Hypothalamus (tissue), 51 donors: ENCODE data around the gene ADARB2.
"Not testable (repeated sequence)": the region's sequence is repeated elsewhere in the genome, so short reads cannot be mapped to it uniquely, and the experiment has no call there.

Source experiments
- DNase-seq, 51 donors: peaks; one replicate each; lab custom pipeline; 2025; lab: John Stamatoyannopoulos, UW

ADARB2 gene

DNA sequence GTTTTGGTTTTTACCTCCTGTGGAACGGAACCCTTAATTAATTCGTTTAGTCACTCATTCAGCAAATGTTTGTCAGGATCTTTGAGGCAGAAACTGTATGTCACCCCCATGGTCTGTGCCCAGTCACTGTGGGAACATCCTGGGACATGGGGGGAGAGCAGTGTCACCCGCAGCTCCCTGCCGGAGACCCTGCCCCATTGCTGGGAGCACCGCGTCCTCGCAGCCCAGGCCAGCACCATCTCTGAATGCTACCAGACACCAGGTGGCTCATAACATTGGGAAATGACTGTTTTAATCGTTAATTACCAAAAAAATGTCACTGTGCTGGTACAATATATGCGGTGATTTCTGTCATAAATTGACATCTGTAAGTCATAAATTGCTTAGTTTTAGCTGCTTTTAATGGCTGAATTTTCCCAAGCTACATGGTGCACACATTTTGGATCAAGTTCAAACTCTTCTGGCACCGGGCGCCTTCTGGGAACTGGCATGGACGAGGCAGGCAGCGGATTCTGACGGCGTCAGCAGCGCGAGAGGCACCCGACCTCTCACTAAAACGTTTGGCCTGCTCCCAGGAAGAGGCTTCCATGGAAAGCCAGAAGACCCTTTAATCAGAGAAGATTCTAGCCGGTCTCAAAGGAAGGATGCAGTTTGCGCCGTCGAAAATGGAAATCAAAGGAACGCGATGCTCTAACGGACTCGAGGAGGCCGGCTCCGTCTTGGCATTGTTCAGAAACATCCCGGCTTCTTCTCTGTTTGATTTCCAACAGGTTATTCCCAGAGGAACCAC is 184.2 kb downstream of the ADARB2 start:
- DNase-seq, result no peak

DNA sequence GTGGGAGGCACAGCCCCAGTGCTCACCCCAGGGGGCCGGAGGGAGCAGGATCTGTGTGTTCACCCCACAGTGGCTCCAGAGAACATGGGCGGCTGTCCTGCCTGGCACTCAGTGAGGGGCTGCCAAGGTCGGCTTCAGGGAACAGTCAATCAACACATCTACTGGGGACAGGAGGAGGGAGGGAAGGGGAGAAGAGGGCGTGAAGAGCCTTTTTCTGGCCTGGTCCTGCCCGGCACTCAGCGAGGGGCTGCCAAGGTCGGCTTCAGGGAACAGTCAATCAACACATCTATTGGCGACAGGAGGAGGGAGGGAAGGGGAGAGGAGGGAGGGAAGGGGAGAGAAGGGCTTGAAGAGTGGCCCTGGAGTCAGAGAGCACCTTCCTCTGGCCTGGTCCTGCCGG is 184.9 kb downstream of the ADARB2 start:
- no peak for DNase-seq

DNA sequence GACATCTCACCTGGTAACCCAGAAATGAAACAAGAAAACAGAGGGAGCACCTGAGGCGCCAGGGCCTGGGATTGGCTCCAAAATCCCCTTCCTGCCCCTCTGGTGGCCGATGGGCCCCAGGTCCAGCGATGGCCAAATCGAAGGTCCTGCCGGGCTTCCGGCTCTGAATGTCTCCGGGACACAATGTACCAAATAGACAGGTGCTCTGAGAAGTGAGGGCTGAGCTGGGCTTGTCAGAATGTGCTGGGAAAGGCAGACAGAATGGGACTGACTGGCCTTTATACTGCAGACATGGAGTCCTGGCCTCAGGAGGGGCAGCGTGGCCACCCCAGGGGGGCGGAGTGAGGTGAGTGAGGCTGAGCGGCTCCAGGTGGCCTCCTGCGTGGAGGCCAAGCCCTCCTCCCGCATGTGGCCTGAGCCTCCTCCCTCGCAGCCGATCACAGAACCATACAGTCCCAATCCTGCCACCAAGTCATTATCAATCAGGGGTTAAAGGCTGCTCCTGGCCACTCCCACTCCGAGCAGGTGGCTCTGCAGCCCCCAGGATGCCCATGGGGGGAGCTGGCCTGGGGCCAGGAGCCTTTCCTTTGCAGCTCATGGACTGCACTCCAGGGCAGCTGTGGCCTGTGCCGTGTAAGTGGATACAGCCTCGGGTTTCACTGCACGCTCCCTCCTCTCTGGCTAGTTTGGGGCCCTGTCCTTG is 185.5 kb downstream of the ADARB2 start:
- no peak for DNase-seq

DNA sequence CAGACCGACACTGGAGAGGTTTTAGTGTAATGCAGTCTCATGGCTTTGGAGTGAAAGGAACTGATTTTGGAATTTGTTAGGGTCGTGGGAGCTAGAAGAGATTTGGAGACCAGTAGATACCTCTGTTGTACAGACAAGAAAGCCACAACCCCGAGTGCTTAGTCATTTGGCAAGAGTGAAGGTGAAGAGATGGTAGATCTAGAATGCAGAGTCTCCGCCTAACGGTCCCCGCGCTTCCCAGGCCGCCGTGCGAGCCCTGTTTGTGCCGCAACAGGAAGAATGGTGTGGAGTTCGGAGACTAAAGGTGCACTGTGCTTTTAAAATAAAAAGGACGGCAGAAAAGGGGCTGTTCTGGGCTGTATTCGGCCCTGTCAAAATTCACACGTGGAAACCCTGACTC is 186.7 kb downstream of the ADARB2 start:
- no peak for DNase-seq

DNA sequence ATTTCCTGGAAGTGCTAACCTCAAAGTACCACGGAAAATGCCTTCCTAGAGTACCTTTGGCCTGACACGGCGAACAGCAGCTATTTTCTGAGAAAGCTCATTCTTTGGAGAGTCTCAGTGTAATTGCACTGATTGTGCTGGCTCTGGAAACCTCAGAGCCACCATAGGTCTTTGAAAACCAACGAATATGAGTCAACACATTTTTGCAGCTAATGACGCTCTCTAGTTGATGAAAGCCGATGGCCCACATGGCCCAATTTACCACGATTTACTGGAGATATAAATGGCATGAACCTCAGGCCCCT is 187.1 kb downstream of the ADARB2 start:
- DNase-seq, result no peak

DNA sequence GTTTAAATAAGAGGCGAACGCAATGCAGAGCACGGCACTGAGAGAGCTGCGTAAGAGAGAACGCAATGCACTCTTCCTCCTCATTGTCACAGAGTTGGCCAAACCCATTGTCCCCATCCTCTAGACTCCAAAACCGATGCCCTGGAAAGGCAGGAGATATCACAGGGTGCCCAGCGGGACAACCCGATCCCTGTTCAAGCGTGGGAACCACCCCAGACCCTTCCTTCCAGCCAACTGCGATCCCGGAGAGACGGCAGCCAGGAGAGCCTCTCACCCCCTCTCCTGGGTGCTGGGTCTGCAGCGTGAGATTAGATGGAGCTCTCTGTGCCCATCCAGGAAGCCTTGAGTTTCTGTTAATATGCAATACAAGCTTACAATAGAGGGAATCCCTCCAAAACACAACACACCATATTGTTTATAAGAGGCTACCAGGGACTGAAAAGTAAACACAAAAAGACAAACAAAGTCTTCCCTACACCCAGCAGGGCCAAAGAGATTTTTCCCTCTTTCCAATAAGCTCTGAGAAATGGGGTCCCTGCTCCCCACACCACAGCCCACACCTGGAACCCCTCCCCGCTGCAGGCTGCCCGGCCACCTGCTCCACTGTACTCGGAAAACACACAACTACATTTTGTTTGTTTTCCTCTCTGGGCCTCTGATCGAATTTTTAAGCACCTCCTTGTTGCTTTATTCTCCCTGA is 187.6 kb downstream of the ADARB2 start:
- DNase-seq, result no peak

DNA sequence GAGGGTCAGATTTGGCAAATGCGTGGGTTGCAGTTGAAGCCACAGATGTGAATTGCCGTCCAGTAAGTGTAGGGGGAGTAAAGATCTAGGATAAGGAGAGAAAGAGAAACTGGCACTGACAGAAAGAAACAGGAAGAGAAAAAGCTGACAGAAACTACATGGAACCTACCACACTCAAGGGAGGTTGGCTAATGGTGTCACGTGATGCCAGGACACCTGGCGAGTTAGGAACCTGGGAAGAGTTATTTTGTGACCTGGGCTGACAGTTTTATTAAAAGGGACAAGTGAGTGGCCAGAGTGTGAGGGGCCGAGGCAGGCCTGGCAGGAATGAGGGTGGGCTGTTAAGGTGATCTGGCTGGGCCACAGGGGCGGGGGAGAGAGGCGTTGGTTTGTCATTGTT is 188.7 kb downstream of the ADARB2 start:
- DNase-seq, result no peak

DNA sequence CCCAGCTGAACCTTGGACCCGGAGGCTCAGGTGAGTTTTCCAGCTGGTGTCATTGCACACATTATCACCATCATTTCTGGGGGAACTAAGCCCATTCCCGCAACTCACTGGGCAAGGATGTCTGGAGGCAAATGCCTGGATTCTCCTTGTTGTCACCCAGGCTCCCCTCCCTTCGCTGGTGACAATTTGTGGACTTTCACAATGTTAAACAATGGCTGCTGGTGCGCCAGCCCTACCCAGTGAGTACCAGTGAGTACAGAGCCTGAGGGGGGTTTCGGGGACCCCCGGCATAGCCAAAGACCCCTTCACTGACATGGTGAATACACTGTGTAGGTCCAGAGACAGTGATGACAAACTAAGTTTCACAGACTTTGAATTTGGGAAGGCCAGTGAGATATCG is 189.2 kb downstream of the ADARB2 start:
- no peak for DNase-seq

DNA sequence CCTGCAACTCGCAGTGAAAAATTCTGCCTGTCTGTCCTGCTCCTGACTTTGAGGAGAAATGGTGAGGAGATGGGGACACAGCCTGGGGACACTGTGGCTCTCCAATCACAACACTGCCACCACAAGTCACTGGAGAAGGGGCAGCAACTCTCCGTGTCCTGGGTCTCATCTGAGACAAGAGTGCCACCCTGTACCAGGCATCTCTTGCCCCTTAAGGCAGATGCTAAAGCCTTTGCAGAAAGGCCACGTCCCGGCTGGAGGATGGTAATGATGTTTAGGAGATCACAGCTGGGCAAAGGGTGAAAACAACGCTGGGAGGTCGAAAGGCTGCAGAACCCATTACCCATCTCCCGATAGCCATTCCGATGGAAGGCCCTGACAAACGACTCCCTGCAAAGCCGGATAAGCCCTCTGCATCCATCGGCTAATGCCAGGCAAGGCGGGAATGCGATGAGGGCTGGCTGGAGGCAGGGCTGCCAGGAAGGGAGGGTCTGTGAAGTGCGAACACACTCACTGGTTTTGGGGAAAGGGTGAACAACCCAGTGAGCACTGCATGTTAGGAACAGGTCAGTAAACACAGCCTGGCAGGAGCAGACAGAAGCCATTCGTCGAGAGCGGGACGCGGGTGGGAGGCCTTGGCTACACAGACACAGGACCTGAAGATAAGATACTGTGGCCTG is 190.8 kb downstream of the ADARB2 start:
- DNase-seq, result peak in 4 of 51 donors; percentile 15 to 71 (median 38)

DNA sequence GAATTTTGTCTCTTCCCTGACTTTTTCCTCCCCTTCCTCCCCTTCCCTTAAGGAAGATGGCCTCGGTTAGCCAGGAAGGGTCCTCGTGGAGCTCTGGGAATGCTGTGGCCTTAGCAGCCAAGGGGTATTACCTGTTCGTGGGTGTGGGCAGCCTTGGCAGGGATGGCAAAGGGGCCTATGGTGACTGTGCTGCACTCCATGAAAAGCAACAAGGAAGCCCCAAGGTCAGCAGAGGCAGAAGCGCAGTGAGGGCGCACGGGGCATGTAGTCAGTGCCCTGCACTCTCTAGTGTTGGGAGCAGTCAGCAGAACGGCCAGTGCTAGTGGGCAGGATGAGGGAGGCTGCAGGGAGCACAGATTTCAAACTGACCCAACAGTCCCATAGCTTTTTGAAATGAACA is 191.8 kb downstream of the ADARB2 start:
- no peak for DNase-seq

DNA sequence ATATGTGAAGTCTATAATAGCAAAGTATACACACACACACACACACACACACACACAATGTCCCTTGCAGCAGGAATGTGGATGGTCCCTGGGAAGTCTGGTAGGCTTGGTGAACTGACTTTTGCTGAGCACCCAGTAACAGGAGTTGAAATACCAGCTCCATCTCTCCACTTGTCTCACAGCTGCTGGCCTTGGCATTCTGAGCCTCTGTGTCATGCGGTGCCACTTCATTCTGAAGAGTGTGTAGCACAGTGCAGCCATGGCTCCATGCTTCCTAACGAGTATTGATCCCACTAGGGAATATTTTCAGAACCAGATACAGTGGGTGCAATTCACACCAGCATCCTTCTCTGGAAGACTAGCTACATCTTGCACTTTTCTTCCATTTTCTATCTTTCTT is 192.4 kb downstream of the ADARB2 start:
- DNase-seq, result peak in 5 of 51 donors; percentile 24 to 44 (median 28)

DNA sequence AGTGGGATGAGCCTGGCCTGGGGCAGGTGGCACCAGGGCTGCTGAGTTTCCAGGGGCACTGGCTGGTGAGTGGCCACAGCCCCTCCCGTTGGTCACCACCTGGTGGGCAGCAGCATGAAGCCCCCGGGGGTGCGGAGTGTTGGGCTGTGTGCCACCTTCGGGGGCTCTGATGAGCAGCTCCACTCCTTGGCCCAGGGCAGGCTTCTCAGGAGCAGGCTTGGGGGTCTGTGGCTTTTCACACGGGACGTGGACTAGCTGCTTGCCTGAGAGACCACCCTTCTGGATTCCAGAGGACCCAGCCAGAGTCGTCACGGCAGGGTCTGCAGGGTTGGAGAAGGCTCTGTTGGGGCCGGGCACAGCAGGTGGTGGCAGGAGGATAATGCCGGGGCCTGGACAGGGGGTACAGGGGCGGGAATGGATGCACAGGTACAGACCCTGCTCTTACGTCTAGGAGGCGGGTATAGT is 193.1 kb downstream of the ADARB2 start:
- no peak for DNase-seq

DNA sequence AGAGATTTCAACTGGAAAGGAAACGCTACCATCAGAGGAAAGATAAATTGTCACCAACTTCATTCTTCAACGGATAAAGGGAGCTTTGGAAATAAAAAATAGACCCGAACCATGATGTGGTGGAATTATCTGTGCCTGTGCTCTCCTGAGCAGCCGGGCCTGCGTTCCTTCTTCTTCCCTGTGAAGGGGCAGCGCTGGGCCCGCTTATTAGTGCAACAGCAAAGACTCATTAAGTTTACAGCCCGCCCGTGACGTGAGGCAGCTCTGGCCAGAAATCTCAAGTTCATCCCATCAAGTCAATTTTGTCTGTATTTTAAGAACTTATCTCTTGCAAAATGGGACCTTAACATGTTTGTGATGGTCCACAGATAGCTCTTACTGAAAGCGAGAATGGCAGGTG is 193.7 kb downstream of the ADARB2 start:
- no peak for DNase-seq

DNA sequence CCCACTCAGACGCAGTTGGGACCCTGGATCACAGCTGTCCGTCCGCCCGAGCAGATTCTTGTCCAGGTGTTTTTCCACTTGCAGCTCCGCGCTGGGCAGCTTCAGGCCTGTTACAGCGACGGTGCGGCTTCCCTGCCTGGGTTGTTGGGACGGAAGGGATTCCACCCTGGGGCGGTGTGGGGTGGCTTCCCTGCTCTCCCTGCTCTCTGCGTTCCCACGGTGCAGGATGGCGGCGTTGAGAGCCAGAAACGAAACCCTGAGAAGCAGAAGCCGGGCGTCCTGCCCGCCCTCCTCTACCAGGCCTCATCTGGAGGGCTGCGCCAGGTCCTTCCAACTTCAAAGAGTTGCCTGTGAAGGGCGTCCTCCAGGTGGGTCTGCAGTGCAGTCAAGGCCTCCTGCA is 194.4 kb downstream of the ADARB2 start:
- DNase-seq, result no peak

DNA sequence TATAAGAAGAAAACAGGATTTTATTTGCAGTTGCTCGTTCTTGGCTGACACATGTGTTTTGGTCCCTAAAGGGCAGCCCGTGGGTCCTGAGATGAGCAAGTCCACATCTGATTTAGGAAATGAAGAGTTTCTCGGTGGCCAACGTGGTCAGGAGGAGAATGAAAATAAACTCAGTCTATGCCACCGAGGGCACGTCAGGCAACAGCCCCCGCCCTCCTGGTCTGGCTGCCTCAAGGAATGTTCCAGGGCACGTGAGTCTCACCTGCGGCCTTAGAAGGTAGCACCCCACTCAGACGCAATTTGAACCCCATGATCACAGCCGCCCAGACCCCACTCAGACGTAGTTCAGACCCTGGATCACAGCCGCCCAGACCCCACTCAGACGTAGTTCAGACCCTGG is 197.2 kb downstream of the ADARB2 start:
- no peak for DNase-seq

DNA sequence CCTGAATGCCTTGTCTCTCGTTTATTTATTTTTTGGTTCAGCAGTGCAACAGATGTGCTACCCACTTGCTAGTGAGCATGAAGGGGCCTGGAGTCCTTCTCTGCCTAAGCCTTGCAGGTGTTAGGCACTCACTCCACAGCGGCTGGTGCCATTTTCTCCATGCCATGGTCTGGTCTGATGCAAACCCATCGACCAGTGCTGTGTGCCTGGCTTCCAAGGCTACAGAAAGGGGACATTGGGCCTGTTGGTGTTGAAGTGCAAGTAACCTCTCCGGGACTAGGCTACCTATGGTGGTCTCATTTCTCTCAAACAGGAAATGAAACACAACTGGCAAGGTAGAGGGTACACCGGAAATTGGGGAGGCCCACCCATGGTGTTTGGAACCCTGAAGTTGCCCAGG is 198.1 kb downstream of the ADARB2 start:
- no peak for DNase-seq

DNA sequence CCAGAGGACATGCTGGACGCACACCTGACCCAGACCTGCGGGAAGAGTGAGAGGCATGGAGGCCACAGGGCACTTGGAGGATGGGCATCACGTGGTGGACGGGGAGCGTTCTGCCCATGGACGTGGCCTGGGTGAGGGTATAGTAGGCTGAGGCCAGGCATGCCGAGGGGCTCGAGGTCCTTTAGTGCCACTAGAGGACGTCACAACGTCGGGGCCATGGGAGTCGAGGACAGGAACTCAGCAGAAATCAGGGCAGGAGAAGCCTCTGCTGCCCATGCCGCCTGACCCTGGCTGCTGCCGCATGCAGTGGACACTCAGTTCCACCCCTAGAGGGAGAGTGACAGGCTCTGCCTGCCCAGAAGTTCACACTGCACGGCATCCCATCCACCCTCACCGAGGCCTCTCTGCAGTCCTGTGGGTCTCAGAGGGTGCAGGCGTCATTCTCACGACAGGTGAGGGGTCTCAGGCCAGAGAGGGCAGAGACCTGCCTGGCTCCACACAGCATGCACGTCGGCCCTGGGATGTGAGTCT is 198.7 kb downstream of the ADARB2 start:
- DNase-seq, result no peak

DNA sequence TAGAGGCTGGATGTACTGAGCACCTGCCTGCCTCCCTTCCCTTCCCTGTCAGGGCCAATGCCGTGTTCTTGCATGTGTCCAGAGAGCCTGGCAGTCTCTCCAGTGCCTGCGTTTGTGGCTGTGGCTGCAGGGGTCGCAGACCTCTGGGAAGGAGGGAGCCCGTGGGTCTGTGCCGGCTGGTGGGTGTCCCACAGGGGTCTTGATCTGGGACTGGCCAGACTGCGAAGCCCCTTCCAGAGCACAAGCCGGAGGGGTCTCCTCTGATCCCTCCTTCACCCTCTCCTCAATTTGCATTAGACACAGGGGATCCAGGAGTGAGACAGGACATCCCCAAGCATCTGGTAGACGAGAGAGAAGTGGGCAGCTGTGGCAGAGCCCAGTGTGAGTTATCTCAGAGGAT is 199.2 kb downstream of the ADARB2 start:
- no peak for DNase-seq

DNA sequence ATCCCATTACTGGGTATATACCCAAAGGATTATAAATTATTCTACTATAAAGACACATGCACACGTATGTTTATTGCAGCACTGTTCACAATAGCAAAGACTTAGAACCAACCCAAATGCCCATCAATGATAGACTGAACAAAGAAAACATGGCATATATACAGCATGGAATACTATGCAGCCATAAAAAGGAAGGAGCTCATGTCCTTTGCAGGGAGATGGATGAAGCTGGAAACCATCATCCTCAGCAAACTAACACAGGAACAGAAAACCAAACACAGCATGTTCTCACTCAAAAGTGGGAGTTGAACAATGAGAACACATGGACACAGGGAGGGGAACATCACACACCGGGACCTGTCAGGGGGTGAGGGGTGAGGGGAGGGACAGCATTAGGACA is 199.9 kb downstream of the ADARB2 start:
- DNase-seq, result not testable (repeated sequence)

DNA sequence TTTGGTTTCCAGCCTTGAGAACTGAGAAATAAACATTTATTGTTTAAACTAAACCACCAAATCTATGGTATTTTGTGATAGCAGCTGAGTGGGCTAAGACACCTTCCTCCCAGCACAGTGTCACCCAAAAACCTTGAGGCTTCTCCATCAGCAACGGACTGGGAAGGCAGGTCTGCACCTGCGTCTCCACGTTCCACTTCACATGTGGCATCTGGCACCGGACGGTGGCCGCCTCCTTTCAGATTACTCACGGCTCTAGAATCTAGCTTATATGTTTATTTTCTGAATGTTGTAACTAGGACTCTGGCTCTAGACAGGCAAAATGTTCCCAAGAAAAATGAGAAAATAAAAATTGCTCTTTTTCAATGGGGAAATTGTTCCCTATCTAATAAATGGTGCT is 201.0 kb downstream of the ADARB2 start:
- no peak for DNase-seq
